Neural progenitor cell (in vitro differentiated cells): ENCODE measurements around the gene KSR1. TPM values are rescaled to one million over a fixed set of nuclear protein-coding genes. Genes with fewer than 3 reads are reported as not detected.
"Not testable (repeated sequence)": the region's sequence is repeated elsewhere in the genome, so short reads cannot be mapped to it uniquely, and the experiment has no call there.

Source experiments
- DNase-seq: peaks from one replicate; pipeline ENCODE4 v3.0.0-alpha.2; 2016; ENCODE audit warnings: low spot score
- H2AFZ ChIP-seq: fragments of 200-600 bp; sonication (generic); replicated peaks from 2 replicates; pipeline ENCODE4 v1.6.1; 2016; ENCODE audit warnings: antibody characterized with exemption
- H3F3A ChIP-seq: fragments of 200-600 bp; sonication (generic); 2 replicates; pipeline ENCODE4 v1.6.1; 2016; ENCODE audit warnings: antibody characterized with exemption, low read depth
- H3K27ac ChIP-seq: fragments of 200-600 bp; sonication (generic); 2 replicates; pipeline ENCODE4 v1.5.1; 2016; ENCODE audit warnings: mild to moderate bottlenecking
- H3K27me3 ChIP-seq: fragments of 200-600 bp; sonication (generic); 2 replicates; pipeline ENCODE4 v1.6.1; 2016; ENCODE audit warnings: mild to moderate bottlenecking, moderate library complexity
- H3K36me3 ChIP-seq: fragments of 200-600 bp; sonication (generic); 2 replicates; pipeline ENCODE4 v1.5.1; 2016
- H3K4me1 ChIP-seq: fragments of 200-600 bp; sonication (generic); 2 replicates; pipeline ENCODE4 v1.6.1; 2016; ENCODE audit warnings: mixed run types
- H3K4me2 ChIP-seq: fragments of 200-600 bp; sonication (generic); 2 replicates; pipeline ENCODE4 v1.6.1; 2016
- H3K4me3 ChIP-seq: fragments of 200-600 bp; sonication (generic); 2 replicates; pipeline ENCODE4 v1.5.1; 2016
- H3K79me2 ChIP-seq: fragments of 200-600 bp; sonication (generic); 2 replicates; pipeline ENCODE4 v1.6.1; 2016; ENCODE audit warnings: low read depth
- H3K9ac ChIP-seq: fragments of 200-600 bp; sonication (generic); 2 replicates; pipeline ENCODE4 v1.6.1; 2016
- H3K9me3 ChIP-seq: fragments of 200-600 bp; sonication (generic); 2 replicates; pipeline ENCODE4 v1.5.1; 2016; ENCODE audit warnings: low read depth
- H4K20me1 ChIP-seq: fragments of 200-600 bp; sonication (generic); 2 replicates; pipeline ENCODE4 v1.6.1; 2016; ENCODE audit warnings: low read depth
- H3K27ac Mint-ChIP-seq: 3 replicates; pipeline ENCODE4 v1.8.0; 2021; ENCODE audit warnings: mixed read lengths
- H3K27me3 Mint-ChIP-seq: 2 replicates; pipeline ENCODE4 v1.8.0; 2022; ENCODE audit warnings: low read depth, mild to moderate bottlenecking, inconsistent platforms, moderate library complexity, mixed read lengths; ENCODE audit not compliant: insufficient read depth
- H3K36me3 Mint-ChIP-seq: 3 replicates; pipeline ENCODE4 v1.8.0; 2021; ENCODE audit warnings: mixed read lengths
- H3K4me1 Mint-ChIP-seq: 3 replicates; pipeline ENCODE4 v1.8.0; 2021; ENCODE audit warnings: mixed read lengths
- H3K4me3 Mint-ChIP-seq: 3 replicates; pipeline ENCODE4 v1.8.0; 2021; ENCODE audit warnings: mild to moderate bottlenecking, moderate library complexity, mixed read lengths
- H3K9me3 Mint-ChIP-seq: 3 replicates; pipeline ENCODE4 v1.8.0; 2020; ENCODE audit warnings: mixed read lengths
- CTCF ChIP-seq: fragments of 200-600 bp; sonication (generic); IDR thresholded peaks from 2 replicates; pipeline ENCODE4 v1.5.1; 2017; ENCODE audit warnings: antibody characterized with exemption, mild to moderate bottlenecking
- EZH2 ChIP-seq: fragments of 200-600 bp; sonication (generic); IDR thresholded peaks from 2 replicates; pipeline ENCODE4 v1.6.1; 2017; ENCODE audit warnings: antibody characterized with exemption, mild to moderate bottlenecking, moderate library complexity
- EZH2phosphoT487 ChIP-seq: fragments of 200-600 bp; sonication (generic); IDR thresholded peaks from 2 replicates; pipeline ENCODE4 v1.6.1; 2017; ENCODE audit warnings: antibody characterized with exemption
- total RNA-seq: library from RNA; depleted of rRNA; stranded (reverse); fragments of >200 nt; gene quantifications from 2 replicates; pipeline ENCODE4 v1.2.3, GENCODE V29; 2015; ENCODE audit warnings: low replicate concordance

KSR1 gene
- total RNA-seq, 1 donor from 2014 or later: 16.4 TPM

GRCh38 chr17:27669850-27670249 is 213.6 kb downstream of the KSR1 start:
- H3K36me3 Mint-ChIP-seq: no peaks in the 10 kb centered on the region
- peaks cover 3% of the 10 kb centered on the region for H3K9me3 Mint-ChIP-seq
- H3K4me2 ChIP-seq: no peak overlapping the region
- no peak for TF ChIP-seq EZH2phosphoT487
- no peak for TF ChIP-seq EZH2
- TF ChIP-seq CTCF: no peak
- no peak overlapping the region for H3K4me3 ChIP-seq
- H3K36me3 ChIP-seq: no peaks in the 10 kb centered on the region
- no peak overlapping the region for H2AFZ ChIP-seq
- H3K27ac ChIP-seq: no peak overlapping the region
- H3F3A ChIP-seq: no peaks in the 10 kb centered on the region
- no peaks in the 10 kb centered on the region for H3K4me1 Mint-ChIP-seq
- H3K27me3 ChIP-seq: no peaks in the 10 kb centered on the region
- H3K4me3 Mint-ChIP-seq: no peak overlapping the region
- H3K9ac ChIP-seq: no peak overlapping the region
- no peaks in the 10 kb centered on the region for H3K4me1 ChIP-seq
- no peaks in the 10 kb centered on the region for H3K9me3 ChIP-seq
- no peak overlapping the region for H3K27ac Mint-ChIP-seq
- H3K27me3 Mint-ChIP-seq: peaks cover 6% of the 10 kb centered on the region
- no peaks in the 10 kb centered on the region for H4K20me1 ChIP-seq
- DNase-seq: no peak
- no peaks in the 10 kb centered on the region for H3K79me2 ChIP-seq

- H3K27ac ChIP-seq: no peak overlapping the region
- H3K4me1 ChIP-seq: no peaks in the 10 kb centered on the region
- DNase-seq: no peak
- no peaks in the 10 kb centered on the region for H3K79me2 ChIP-seq
- H3K9ac ChIP-seq: no peak overlapping the region
- H3K36me3 Mint-ChIP-seq: no peaks in the 10 kb centered on the region
- H3K36me3 ChIP-seq: no peaks in the 10 kb centered on the region
- H3K27me3 Mint-ChIP-seq: peaks cover 6% of the 10 kb centered on the region
- no peak overlapping the region for H3K4me3 ChIP-seq
- H3K27me3 ChIP-seq: no peaks in the 10 kb centered on the region
- peak; percentile 6 for TF ChIP-seq CTCF
- no peak for TF ChIP-seq EZH2
- no peak for TF ChIP-seq EZH2phosphoT487
- H3K9me3 ChIP-seq: no peaks in the 10 kb centered on the region
- no peak overlapping the region for H3K4me3 Mint-ChIP-seq
- H3F3A ChIP-seq: no peaks in the 10 kb centered on the region
- no peaks in the 10 kb centered on the region for H3K4me1 Mint-ChIP-seq
- H4K20me1 ChIP-seq: no peaks in the 10 kb centered on the region
- no peak overlapping the region for H2AFZ ChIP-seq
- H3K9me3 Mint-ChIP-seq: peaks cover 3% of the 10 kb centered on the region
- H3K4me2 ChIP-seq: no peak overlapping the region
- no peak overlapping the region for H3K27ac Mint-ChIP-seq
These were observed 214.7 kb downstream of the KSR1 start for GRCh38 chr17:27670791-27671590.

GRCh38 chr17:27671591-27671910 is 215.3 kb downstream of the KSR1 start:
- Mint-ChIP-seq H3K27me3 (peaks cover 6% of the 10 kb centered on the region), H3K4me3 (no peak overlapping the region), H3K36me3 (no peaks in the 10 kb centered on the region), H3K9me3 (peaks cover 3% of the 10 kb centered on the region), H3K27ac (no peak overlapping the region), H3K4me1 (no peaks in the 10 kb centered on the region)
- Histone ChIP-seq H3K9me3 (no peaks in the 10 kb centered on the region), H4K20me1 (no peaks in the 10 kb centered on the region), H3K27me3 (no peaks in the 10 kb centered on the region), H3K79me2 (no peaks in the 10 kb centered on the region), H3K4me3 (no peak overlapping the region), H3F3A (no peaks in the 10 kb centered on the region), H2AFZ (no peak overlapping the region), H3K4me2 (no peak overlapping the region), H3K36me3 (no peaks in the 10 kb centered on the region), H3K27ac (no peak overlapping the region), H3K4me1 (no peaks in the 10 kb centered on the region), H3K9ac (no peak overlapping the region)
- TF ChIP-seq EZH2: no peak
- TF ChIP-seq EZH2phosphoT487: no peak
- no peak for TF ChIP-seq CTCF
- no peak for DNase-seq

- H3K4me1 ChIP-seq, H3K27ac Mint-ChIP-seq, H3K9me3 ChIP-seq, H2AFZ ChIP-seq, H3K36me3 Mint-ChIP-seq, H3K4me1 Mint-ChIP-seq, H4K20me1 ChIP-seq, H3K9me3 Mint-ChIP-seq, H3K4me2 ChIP-seq, H3K4me3 Mint-ChIP-seq, H3K27me3 Mint-ChIP-seq, H3K9ac ChIP-seq, H3K79me2 ChIP-seq, H3K4me3 ChIP-seq, DNase-seq, H3F3A ChIP-seq, H3K27me3 ChIP-seq, H3K27ac ChIP-seq, H3K36me3 ChIP-seq: not testable (repeated sequence)
These were observed 215.8 kb downstream of the KSR1 start for GRCh38 chr17:27671977-27672480.
